Esophagus (tissue), 2 donors: ENCODE measurements around the gene ADRA2C. TPM values are rescaled to one million over a fixed set of nuclear protein-coding genes. Genes with fewer than 3 reads are reported as not detected.

Experiments used
- H3K27ac ChIP-seq, 2 donors: one replicate each; pipeline ENCODE4 v1.5.1; 2013; ENCODE audit warnings: low read depth in 2 of 2, mild to moderate bottlenecking in 2 of 2, inconsistent platforms in 1 of 2, low read length in 1 of 2, moderate library complexity in 1 of 2
- H3K27me3 ChIP-seq, 2 donors: one replicate each; pipeline ENCODE4 v1.6.1; 2013; ENCODE audit warnings: low read length in 2 of 2, control low read depth in 1 of 2, mild to moderate bottlenecking in 1 of 2; ENCODE audit not compliant: insufficient read depth in 2 of 2, control insufficient read depth in 1 of 2
- H3K36me3 ChIP-seq, 2 donors: one replicate each; pipeline ENCODE4 v1.6.1; 2013; ENCODE audit warnings: low read length in 1 of 2; ENCODE audit not compliant: control insufficient read depth in 2 of 2, insufficient read depth in 2 of 2
- H3K4me1 ChIP-seq, 2 donors: one replicate each; pipeline ENCODE4 v1.6.1; 2013; ENCODE audit warnings: low read length in 1 of 2; ENCODE audit not compliant: control insufficient read depth in 2 of 2, insufficient read depth in 2 of 2
- H3K4me3 ChIP-seq, 2 donors: one replicate each; pipeline ENCODE4 v1.5.1; 2013; ENCODE audit warnings: low read length in 2 of 2, mild to moderate bottlenecking in 2 of 2, low read depth in 1 of 2, moderate library complexity in 1 of 2
- H3K9me3 ChIP-seq, 2 donors: one replicate each; pipeline ENCODE4 v1.6.1; 2013; ENCODE audit warnings: mild to moderate bottlenecking in 2 of 2, low read depth in 1 of 2, low read length in 1 of 2, moderate library complexity in 1 of 2; ENCODE audit not compliant: control insufficient read depth in 2 of 2, insufficient read depth in 1 of 2
- WGBS, 2 donors: extraction: QIAGEN DNeasy Blood & Tissue Kit; methylation state at CpG; one replicate each; pipeline ENCODE4 v1.1.7; 2013; 5-methylcytosine and 5-hydroxymethylcytosine counted together
- polyA plus RNA-seq, 2 donors: library from polyadenylated mRNA; stranded (reverse); fragments of 200-250 nt; gene quantifications; one replicate each; pipeline ENCODE4 v1.2.3, GENCODE V29; 2013
- donor health status: healthy with polysubstance abuse.
- donor health status: Bipolar disorder and iron deficiency.

ADRA2C gene
- polyA plus RNA-seq, 2 donors, result 0.61 to 1.1 TPM

DNA sequence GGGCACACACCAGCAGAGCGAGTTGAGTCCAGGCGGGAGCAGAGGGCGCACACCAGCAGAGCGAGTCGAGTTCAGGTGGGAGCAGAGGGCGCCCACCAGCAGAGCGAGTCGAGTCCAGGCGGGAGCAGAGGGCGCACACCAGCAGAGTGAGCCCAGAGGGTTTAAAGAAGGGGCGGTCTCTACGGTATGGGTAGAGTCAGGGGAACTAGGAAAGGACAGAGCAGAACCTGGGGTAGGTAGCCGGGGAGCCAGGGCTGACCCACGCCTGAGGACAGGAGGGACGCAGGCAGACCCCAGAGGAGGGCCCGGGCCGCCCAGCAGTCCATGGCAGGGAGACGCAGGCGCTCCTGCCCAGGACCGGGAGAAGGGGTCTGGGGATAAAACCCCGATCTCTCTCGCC lies 22.0 kb upstream of the ADRA2C start:
- H3K4me1 ChIP-seq, result peaks cover 0 to 2% of the 10 kb centered on the region in 2 donors
- no peaks in the 10 kb centered on the region for H3K36me3 ChIP-seq
- 73 to 75% methylated on average over 22 of the region's 22 CpGs for WGBS, 2 donors
- H3K27ac ChIP-seq, result no peak overlapping the region
- no peak overlapping the region for H3K4me3 ChIP-seq
- peaks cover 0 to 5% of the 10 kb centered on the region in 2 donors for H3K27me3 ChIP-seq
- peaks cover 0 to 16% of the 10 kb centered on the region in 2 donors for H3K9me3 ChIP-seq

DNA sequence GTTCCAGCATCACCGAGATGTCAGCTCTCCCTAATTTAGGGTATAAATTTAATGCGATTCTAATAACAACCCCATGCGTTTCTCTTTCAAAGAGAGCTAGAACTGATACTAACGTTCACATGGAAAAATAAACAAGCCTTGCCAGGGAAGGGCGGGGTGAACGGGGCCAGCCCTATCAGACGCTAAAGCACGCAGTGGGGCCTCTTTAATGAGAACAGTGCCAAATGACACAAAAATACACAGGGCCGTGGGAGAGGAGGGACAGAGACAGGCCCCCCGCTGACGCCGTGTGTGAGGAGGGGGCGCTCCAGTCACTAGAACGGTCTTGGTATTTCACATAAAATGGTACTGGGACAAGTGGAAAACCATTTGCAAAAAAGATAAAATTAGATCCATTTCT lies 21.3 kb upstream of the ADRA2C start:
- Histone ChIP-seq H3K27ac (no peak overlapping the region), H3K4me1 (peaks cover 0 to 2% of the 10 kb centered on the region in 2 donors), H3K4me3 (no peak overlapping the region), H3K36me3 (no peaks in the 10 kb centered on the region), H3K9me3 (peaks cover 0 to 16% of the 10 kb centered on the region in 2 donors), H3K27me3 (peaks cover 0 to 5% of the 10 kb centered on the region in 2 donors)
- WGBS, 2 donors, result 13 to 16% methylated on average over 14 of the region's 14 CpGs

DNA sequence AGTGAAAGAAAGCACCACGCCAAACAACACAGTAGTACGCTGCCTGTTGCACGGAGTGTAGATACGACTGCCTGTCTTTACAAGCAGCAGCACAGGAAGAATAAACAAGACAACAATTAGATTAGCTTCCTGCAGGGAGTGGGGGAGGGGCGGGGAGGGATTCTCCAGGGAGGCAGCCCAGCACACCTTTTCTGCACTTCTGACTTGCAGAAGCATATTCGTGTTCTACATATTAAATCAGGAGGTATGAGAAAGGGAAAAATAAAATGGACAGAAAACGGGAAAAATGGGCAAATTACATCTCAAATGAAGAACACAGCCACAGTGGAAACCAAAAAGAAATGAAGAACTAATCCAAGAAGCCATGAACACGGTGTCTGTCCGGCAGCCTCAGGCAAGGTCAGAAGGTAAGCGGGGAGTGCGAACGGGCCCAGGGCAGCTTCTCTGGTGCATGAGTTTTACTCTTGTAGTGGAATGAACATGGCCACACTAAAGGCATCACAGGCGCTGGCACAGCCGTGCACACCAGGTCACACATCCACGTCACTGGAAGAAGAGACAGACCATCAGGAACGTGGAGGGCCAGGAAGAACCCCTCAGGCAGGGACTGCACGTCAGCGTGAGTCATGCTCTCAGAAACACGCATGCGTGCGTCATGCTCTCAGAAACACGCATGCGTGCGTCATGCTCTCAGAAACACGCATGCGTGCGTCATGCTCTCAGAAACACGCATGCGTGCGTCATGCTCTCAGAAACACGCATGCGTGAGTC lies 20.1 kb upstream of the ADRA2C start:
- Histone ChIP-seq H3K36me3 (no peaks in the 10 kb centered on the region), H3K4me1 (peaks cover 0 to 2% of the 10 kb centered on the region in 2 donors), H3K27ac (peak overlapping the region in 1 of 2 donors; percentile 59), H3K27me3 (peaks cover 0 to 5% of the 10 kb centered on the region in 2 donors), H3K9me3 (peaks cover 0 to 16% of the 10 kb centered on the region in 2 donors), H3K4me3 (no peak overlapping the region)
- 58 to 62% methylated on average over 32 of the region's 32 CpGs for WGBS, 2 donors

DNA sequence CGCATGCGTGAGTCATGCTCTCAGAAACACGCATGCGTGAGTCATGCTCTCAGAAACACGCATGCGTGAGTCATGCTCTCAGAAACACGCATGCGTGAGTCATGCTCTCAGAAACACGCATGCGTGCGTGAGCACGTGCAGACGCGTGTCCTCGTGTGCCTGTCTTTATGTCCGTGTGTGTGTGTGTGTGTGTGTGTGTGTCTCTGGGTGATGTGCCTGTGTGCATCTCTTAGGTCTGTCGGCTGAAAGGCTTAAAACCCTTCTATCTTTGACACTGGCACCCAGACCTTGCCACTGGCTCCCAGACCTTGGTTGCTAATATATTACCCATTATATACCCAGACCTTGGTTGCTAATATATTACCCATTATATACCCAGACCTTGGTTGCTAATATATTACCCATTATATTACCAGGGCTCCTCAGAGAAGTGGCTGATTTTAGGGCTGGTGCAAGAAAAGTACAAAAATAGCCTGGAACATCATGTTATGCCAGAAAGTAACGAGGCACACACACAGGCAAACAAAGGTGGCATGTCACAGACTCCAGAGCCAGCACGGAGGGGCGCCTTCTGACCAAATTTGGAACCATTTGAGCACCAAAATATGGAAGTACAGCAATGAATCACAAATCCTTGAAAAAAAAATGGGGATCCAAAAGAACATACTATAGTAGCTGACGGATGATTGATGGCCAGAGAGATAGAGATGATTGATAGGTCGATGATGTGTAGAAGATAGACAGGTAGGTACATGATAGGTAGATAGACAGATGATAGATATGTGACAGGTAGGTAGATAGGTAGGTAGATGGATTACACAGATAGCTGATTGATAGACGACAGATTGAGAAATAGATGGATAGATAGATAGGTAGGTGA lies 19.2 kb upstream of the ADRA2C start:
- Histone ChIP-seq H3K4me3 (no peak overlapping the region), H3K9me3 (peaks cover 0 to 12% of the 10 kb centered on the region in 2 donors), H3K36me3 (no peaks in the 10 kb centered on the region), H3K4me1 (peaks cover 0 to 2% of the 10 kb centered on the region in 2 donors), H3K27ac (no peak overlapping the region), H3K27me3 (peaks cover 0 to 5% of the 10 kb centered on the region in 2 donors)
- 74 to 77% methylated on average over 19 to 22 of the region's 23 CpGs for WGBS, 2 donors

DNA sequence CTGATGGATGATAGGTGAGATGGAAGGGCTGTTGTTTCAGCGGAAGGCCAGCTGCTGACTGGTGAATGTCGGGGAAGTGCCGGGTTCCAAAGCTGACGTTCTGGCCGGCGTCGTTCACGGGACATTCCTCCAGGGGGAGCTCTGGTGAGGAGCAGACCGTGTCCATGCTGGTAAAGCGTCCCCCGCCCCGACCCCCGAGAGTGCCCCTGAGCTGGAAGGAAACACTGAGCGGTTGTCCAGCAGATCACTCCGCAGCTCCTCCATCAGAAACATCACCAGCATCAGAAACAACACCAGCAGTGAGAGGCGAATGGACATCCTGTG lies 18.6 kb upstream of the ADRA2C start:
- no peak overlapping the region for H3K27ac ChIP-seq
- peaks cover 0 to 7% of the 10 kb centered on the region in 2 donors for H3K9me3 ChIP-seq
- peaks cover 0 to 5% of the 10 kb centered on the region in 2 donors for H3K27me3 ChIP-seq
- 11 to 17% methylated on average over 16 of the region's 16 CpGs for WGBS, 2 donors
- peaks cover 0 to 2% of the 10 kb centered on the region in 2 donors for H3K4me1 ChIP-seq
- H3K4me3 ChIP-seq, result no peak overlapping the region
- H3K36me3 ChIP-seq, result no peaks in the 10 kb centered on the region

DNA sequence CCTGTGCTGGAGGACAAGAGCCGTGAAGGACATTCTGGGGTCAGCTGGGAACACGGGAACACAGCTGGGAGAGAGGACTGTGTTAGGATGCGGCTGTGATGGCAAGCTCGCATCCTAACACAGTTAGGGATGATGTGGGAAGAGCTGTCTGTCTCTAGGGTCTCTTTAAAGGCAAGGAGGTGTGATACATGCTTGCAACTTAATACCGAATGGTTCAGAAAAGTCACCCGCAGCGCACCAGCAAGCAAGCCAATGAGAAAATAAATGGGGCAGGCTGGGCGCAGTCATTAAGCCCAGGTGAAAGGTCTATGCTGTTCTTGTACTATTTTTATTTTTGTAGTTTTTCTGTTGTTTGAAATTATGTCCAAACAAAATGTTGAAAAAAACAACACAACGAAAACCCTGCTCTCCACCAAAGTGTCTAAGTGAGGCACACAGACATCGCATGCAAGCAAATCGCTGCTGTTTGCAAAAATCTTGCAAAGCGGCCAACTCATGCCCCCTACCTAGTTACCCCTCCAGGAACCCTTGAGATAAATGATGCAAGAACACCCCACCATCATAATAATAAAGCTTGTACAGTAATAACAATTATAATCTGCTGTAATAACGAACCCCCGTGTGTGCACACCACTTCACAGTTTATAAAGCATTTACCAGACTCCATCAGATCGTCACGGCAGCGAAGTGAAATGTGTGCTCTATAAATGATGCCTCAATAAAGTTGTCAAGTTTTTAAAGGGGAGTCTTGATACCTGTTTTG lies 17.9 kb upstream of the ADRA2C start:
- Histone ChIP-seq H3K36me3 (no peaks in the 10 kb centered on the region), H3K4me3 (no peak overlapping the region), H3K9me3 (no peaks in the 10 kb centered on the region), H3K27me3 (peaks cover 0 to 2% of the 10 kb centered on the region in 2 donors), H3K4me1 (peaks cover 0 to 2% of the 10 kb centered on the region in 2 donors), H3K27ac (no peak overlapping the region)
- 62 to 66% methylated on average over 17 of the region's 17 CpGs for WGBS, 2 donors

DNA sequence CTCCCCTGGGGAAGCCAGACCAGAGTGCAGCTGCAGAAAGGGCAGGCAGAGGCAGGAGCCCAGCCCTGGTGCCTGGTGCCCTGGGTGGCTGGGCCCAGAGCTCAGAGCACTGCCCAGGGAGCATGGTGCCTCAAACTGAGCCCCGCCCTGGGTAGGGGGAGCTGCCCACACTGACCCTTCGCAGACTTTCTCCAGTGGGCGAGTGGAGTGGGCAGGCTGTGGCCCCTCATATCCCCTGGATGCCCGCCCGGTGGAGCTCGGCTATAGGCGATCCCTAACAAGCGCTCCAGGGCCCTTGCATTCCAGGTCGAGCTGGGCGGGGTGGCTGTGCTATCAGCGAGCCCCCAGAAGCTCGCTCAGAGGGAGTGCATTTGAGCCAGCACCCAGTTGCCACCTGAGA lies 17.1 kb upstream of the ADRA2C start:
- Histone ChIP-seq H3K27me3 (peaks cover 0 to under 1% of the 10 kb centered on the region in 2 donors), H3K36me3 (no peaks in the 10 kb centered on the region), H3K4me1 (peaks cover 0 to 2% of the 10 kb centered on the region in 2 donors), H3K27ac (no peak overlapping the region), H3K4me3 (no peak overlapping the region), H3K9me3 (no peaks in the 10 kb centered on the region)
- WGBS, 2 donors, result 81% methylated on average over 12 of the region's 12 CpGs

DNA sequence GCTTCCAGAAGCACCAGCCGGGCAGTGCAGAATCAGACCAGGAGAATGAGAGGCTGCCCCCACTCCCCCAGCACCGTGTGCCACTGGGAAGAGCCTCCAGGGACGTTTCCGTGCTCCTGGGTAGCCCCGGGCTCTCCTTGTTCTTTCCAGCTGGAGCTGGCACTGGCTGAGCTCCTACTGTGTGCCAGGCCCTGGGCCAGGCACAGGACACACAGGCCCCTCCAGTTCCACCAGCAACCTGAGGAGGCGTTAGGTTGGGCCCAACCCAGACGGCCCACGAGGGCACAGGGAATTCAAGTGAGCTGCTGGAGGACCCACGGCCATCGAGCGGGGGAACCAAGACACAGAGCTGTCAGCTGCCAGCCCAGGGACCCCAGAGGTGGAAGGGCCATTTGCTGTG lies 15.9 kb upstream of the ADRA2C start:
- Histone ChIP-seq H3K4me1 (no peaks in the 10 kb centered on the region), H3K27me3 (no peaks in the 10 kb centered on the region), H3K36me3 (no peaks in the 10 kb centered on the region), H3K9me3 (peaks cover 0 to 6% of the 10 kb centered on the region in 2 donors), H3K27ac (no peak overlapping the region), H3K4me3 (no peak overlapping the region)
- WGBS, 2 donors, result 61 to 71% methylated on average over 11 of the region's 11 CpGs

DNA sequence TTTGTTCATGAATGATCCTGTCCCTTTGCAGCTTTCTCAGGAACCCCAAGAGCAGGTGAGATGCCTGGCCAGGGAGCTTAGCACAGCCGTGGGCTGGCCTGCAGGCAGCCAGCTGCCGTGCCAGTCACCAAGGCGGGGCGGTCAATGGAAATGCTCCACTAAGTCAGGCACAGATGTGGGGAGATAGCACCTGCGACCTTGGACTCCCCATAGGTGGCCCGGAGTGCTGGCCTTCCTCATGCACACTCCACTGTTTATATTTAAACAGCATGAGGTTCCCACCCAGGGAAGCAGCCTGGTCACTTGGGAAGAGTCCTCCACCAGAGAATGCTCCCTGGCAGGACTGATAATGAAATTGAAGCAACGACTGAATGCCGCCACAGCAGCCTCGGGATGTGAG lies 14.2 kb upstream of the ADRA2C start:
- WGBS, 2 donors, result 65 to 74% methylated on average over 9 of the region's 9 CpGs
- Histone ChIP-seq H3K9me3 (peaks cover 0 to 8% of the 10 kb centered on the region in 2 donors), H3K36me3 (no peaks in the 10 kb centered on the region), H3K27ac (no peak overlapping the region), H3K4me3 (no peak overlapping the region), H3K4me1 (no peaks in the 10 kb centered on the region), H3K27me3 (no peaks in the 10 kb centered on the region)
